Measurements from ENCODE around the gene TIE1. TPM values are rescaled to one million over a fixed set of nuclear protein-coding genes. Genes with fewer than 3 reads are reported as not detected.

Gene TIE1
- total and polyA plus RNA-seq, 2 of the 13 experiments (the other 11 are each of a cell fraction or from before 2014, with no cell fraction given) = 0.58 to 0.84 TPM

DNA sequence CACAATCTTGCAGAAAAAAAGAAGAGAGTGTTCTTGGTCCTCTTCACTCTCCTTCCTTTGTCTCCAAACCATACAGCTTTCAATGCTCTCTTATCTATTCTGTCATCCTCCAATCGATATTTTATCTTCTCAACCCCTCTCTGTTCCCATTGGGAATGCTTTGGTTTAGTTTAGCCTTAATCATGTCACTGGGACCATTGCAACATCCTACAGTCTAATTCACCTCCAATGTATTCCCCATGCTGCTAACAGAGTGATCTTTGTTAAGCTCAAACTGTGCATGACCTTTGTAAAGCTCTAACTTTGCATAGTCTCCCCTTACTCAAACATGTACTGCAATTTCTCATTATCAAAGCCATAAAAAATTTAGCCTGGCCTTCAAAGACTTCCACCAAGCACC is 39.8 kb downstream of the TIE1 start (continued):
- TF ChIP-seq, protein P1, sequence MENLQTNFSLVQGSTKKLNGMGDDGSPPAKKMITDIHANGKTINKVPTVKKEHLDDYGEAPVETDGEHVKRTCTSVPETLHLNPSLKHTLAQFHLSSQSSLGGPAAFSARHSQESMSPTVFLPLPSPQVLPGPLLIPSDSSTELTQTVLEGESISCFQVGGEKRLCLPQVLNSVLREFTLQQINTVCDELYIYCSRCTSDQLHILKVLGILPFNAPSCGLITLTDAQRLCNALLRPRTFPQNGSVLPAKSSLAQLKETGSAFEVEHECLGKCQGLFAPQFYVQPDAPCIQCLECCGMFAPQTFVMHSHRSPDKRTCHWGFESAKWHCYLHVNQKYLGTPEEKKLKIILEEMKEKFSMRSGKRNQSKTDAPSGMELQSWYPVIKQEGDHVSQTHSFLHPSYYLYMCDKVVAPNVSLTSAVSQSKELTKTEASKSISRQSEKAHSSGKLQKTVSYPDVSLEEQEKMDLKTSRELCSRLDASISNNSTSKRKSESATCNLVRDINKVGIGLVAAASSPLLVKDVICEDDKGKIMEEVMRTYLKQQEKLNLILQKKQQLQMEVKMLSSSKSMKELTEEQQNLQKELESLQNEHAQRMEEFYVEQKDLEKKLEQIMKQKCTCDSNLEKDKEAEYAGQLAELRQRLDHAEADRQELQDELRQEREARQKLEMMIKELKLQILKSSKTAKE (CRISPR knock-in tag; IDR thresholded peaks at IDR 0.05; ENCODE audit: borderline replicate concordance) = no peak
- TF ChIP-seq, protein P2, sequence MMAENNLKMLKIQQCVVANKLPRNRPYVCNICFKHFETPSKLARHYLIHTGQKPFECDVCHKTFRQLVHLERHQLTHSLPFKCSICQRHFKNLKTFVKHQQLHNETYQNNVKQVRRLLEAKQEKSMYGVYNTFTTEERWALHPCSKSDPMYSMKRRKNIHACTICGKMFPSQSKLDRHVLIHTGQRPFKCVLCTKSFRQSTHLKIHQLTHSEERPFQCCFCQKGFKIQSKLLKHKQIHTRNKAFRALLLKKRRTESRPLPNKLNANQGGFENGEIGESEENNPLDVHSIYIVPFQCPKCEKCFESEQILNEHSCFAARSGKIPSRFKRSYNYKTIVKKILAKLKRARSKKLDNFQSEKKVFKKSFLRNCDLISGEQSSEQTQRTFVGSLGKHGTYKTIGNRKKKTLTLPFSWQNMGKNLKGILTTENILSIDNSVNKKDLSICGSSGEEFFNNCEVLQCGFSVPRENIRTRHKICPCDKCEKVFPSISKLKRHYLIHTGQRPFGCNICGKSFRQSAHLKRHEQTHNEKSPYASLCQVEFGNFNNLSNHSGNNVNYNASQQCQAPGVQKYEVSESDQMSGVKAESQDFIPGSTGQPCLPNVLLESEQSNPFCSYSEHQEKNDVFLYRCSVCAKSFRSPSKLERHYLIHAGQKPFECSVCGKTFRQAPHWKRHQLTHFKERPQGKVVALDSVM (CRISPR knock-in tag; IDR thresholded peaks at IDR 0.05) = no peak
- no peak for TF ChIP-seq CHD4 (IDR thresholded peaks at IDR 0.05; ENCODE audit: borderline replicate concordance, low read length)
- TF ChIP-seq REPIN1 (CRISPR knock-in tag; IDR thresholded peaks at IDR 0.05; ENCODE audit: borderline replicate concordance, low read depth) = no peak
- TF ChIP-seq NCOA2 (CRISPR knock-in tag; IDR thresholded peaks at IDR 0.05) = peak; percentile 51; the same call in 1 of the 2 replicates
- peak; percentile 92 for TF ChIP-seq CEBPG (CRISPR knock-in tag; IDR thresholded peaks at IDR 0.05)
- TF ChIP-seq, protein P3, sequence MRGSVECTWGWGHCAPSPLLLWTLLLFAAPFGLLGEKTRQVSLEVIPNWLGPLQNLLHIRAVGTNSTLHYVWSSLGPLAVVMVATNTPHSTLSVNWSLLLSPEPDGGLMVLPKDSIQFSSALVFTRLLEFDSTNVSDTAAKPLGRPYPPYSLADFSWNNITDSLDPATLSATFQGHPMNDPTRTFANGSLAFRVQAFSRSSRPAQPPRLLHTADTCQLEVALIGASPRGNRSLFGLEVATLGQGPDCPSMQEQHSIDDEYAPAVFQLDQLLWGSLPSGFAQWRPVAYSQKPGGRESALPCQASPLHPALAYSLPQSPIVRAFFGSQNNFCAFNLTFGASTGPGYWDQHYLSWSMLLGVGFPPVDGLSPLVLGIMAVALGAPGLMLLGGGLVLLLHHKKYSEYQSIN (CRISPR knock-in tag; IDR thresholded peaks at IDR 0.05; ENCODE audit: borderline replicate concordance) = no peak
- peak; percentile 71; the same call in 1 of the 2 replicates for TF ChIP-seq PHF21A (CRISPR knock-in tag; IDR thresholded peaks at IDR 0.05)
- TF ChIP-seq ZNF143 (CRISPR knock-in tag; IDR thresholded peaks at IDR 0.05) = no peak
- peak; percentile 95 for TF ChIP-seq ONECUT2 (CRISPR knock-in tag; IDR thresholded peaks at IDR 0.05)
- TF ChIP-seq, protein P4, sequence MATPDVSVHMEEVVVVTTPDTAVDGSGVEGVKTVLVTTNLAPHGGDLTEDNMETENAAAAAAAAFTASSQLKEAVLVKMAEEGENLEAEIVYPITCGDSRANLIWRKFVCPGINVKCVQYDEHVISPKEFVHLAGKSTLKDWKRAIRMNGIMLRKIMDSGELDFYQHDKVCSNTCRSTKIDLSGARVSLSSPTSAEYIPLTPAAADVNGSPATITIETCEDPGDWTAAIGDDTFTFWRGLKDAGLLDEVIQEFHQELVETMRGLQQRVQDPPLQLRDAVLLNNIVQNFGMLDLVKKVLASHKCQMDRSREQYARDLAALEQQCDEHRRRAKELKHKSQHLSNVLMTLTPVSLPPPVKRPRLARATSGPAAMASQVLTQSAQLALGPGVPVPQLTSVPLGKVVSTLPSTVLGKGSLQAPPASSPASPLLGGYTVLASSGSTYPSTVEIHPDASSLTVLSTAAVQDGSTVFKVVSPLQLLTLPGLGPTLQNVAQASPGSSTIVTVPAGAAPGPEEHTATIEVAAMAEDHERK (CRISPR knock-in tag; IDR thresholded peaks at IDR 0.05; ENCODE audit: low read depth) = no peak
- TF ChIP-seq FOXP1 (IDR thresholded peaks at IDR 0.05) = no peak
- TF ChIP-seq FOXP1 (CRISPR knock-in tag; IDR thresholded peaks at IDR 0.05) = no peak
- 0 out of 2 replicates have a peak, but pooled peaks have one; percentile 18 for TF ChIP-seq SOX5 (CRISPR knock-in tag; IDR thresholded peaks at IDR 0.05; ENCODE audit: borderline replicate concordance)
- no peak for TF ChIP-seq SMAD1 (CRISPR knock-in tag; IDR thresholded peaks at IDR 0.05; ENCODE audit: borderline replicate concordance, low read depth)
- TF ChIP-seq, protein P5, sequence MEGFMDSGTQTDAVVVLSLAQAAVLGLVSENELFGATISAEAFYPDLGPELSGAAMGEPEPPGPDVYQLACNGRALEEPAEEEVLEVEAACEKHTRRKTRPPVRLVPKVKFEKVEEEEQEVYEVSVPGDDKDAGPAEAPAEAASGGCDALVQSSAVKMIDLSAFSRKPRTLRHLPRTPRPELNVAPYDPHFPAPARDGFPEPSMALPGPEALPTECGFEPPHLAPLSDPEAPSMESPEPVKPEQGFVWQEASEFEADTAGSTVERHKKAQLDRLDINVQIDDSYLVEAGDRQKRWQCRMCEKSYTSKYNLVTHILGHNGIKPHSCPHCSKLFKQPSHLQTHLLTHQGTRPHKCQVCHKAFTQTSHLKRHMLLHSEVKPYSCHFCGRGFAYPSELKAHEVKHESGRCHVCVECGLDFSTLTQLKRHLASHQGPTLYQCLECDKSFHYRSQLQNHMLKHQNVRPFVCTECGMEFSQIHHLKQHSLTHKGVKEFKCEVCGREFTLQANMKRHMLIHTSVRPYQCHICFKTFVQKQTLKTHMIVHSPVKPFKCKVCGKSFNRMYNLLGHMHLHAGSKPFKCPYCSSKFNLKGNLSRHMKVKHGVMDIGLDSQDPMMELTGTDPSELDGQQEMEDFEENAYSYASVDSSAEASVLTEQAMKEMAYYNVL (CRISPR knock-in tag; IDR thresholded peaks at IDR 0.05; ENCODE audit: borderline replicate concordance) = peak; percentile 39; the same call in 1 of the 2 replicates
- TF ChIP-seq, protein P6, sequence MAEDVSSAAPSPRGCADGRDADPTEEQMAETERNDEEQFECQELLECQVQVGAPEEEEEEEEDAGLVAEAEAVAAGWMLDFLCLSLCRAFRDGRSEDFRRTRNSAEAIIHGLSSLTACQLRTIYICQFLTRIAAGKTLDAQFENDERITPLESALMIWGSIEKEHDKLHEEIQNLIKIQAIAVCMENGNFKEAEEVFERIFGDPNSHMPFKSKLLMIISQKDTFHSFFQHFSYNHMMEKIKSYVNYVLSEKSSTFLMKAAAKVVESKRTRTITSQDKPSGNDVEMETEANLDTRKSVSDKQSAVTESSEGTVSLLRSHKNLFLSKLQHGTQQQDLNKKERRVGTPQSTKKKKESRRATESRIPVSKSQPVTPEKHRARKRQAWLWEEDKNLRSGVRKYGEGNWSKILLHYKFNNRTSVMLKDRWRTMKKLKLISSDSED (CRISPR knock-in tag; IDR thresholded peaks at IDR 0.05) = no peak
- no peak for TF ChIP-seq ZNF737 (CRISPR knock-in tag; IDR thresholded peaks at IDR 0.05; ENCODE audit: borderline replicate concordance)

All from HepG2 (cell line).